NB4 (cell line): Measurements from ENCODE around the gene RNASE2.

Experiments used
- CTCF ChIP-seq: IDR thresholded peaks from one replicate; pipeline ENCODE4 v1.5.1; 2012; ENCODE audit warnings: low read depth, low read length
- MAX ChIP-seq: IDR thresholded peaks from 2 replicates; pipeline ENCODE4 v1.6.1; 2011; ENCODE audit warnings: low read depth, low read length
- MYC ChIP-seq: IDR thresholded peaks from 2 replicates; pipeline ENCODE4 v1.6.1; 2011; ENCODE audit warnings: low read depth, low read length
- POLR2A ChIP-seq: IDR thresholded peaks from 2 replicates; pipeline ENCODE4 v1.6.1; 2011; ENCODE audit warnings: mild to moderate bottlenecking; ENCODE audit not compliant: insufficient read length; ENCODE audit errors: extremely low read depth

- TF ChIP-seq POLR2A (no peak), CTCF (no peak), MYC (no peak), MAX (no peak)
Observed at GRCh38 chr14:20905676-20906075, 49.6 kb upstream of the RNASE2 start.
